ENCODE data around the gene SEC61A1.

SEC61A1 gene

DNA sequence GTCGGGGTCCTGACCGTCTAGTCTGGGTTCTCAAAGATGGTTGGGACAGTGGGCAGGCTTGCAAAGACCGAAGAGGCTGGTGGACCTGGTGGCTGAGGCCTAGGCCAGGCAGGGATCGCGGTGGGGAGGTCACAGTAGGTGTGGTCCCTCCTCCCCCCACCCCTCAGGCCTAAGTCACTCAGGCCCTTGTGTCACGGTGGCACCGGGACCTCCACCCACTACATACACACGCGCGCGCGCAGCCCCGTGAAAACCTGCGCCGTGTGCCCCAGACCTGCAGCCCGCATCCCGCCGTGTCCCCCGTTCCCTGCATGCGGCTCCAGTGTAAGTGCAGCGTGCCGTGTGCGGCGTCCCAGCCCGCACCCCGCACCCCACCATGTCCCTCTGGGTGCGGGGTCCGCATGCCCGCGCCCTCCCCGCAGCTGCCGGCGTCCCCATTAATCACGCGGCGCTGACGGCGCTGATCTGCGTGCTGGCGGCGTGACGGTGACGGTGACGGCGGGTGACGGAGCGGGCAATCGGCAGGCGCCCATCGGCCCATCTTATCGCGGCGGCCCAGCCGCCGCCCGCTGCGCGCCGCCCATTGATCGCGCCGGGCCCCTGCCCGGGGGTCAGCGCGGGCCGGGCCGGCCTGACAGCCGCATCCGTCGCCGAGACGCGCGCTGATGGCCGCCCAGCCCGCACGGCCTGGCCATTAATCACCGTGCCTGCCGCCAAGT is 24.4 kb downstream of the SEC61A1 start:
- peak overlapping the region; percentile 26 to 40 for H3K4me3 ChIP-seq (replicated peaks in 1 of 2; ENCODE audit: low read depth in 2 of 2, low read length in 2 of 2)
- TF ChIP-seq, protein P1, sequence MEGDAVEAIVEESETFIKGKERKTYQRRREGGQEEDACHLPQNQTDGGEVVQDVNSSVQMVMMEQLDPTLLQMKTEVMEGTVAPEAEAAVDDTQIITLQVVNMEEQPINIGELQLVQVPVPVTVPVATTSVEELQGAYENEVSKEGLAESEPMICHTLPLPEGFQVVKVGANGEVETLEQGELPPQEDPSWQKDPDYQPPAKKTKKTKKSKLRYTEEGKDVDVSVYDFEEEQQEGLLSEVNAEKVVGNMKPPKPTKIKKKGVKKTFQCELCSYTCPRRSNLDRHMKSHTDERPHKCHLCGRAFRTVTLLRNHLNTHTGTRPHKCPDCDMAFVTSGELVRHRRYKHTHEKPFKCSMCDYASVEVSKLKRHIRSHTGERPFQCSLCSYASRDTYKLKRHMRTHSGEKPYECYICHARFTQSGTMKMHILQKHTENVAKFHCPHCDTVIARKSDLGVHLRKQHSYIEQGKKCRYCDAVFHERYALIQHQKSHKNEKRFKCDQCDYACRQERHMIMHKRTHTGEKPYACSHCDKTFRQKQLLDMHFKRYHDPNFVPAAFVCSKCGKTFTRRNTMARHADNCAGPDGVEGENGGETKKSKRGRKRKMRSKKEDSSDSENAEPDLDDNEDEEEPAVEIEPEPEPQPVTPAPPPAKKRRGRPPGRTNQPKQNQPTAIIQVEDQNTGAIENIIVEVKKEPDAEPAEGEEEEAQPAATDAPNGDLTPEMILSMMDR (IDR thresholded peaks at IDR 0.05; ENCODE audit: low read depth, low read length) = no peak
- no peak for DNase-seq (ENCODE audit: low read depth in 2 of 2)

DNA sequence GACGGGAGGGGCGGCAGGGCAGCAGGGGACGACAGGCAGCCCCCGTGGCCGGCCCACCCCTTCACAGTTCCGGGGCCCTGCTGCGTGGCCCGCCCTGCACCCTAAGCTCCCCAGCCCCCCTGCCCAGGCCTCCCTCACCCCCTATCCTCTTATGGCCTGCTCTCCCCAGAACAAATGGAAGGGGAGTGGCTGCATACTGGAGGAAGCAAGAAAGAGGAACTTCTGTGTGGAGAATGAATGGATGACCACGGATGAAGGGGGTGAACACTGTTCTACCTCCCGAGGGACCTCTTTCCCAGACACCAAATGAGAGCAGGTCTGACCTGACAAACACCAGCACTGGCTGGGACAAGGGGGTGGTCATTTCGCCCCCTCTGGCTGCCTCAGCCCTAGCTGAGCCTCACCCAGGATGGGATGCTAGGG is 25.0 kb downstream of the SEC61A1 start:
- TF ChIP-seq, protein P1 (IDR thresholded peaks at IDR 0.05; ENCODE audit: low read depth, low read length) = no peak
- no peak overlapping the region for H3K4me3 ChIP-seq (replicated peaks in 1 of 2; ENCODE audit: low read depth in 2 of 2, low read length in 2 of 2)
- DNase-seq (ENCODE audit: low read depth in 2 of 2) = no peak

DNA sequence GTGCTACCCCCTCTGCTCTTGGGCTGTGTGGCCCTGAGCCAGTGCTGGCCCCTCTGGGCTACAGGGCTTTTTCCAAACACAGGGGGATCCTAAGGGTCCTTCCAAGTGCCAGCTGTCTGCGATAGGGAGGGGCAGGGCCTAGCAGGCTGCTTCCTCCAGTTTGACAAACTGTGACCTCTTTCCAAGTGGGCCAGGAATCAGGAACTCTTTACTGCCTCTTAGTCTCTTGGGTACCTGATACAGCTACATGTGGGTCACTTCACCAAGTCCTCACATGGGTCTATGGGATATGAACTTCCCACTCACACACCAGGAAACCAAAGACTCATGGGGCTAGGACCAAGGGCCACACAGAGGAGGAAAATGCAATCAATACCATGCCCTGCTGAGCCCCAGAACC is 25.4 kb downstream of the SEC61A1 start:
- TF ChIP-seq, protein P1 (IDR thresholded peaks at IDR 0.05; ENCODE audit: low read depth, low read length) = no peak
- DNase-seq (ENCODE audit: low read depth in 2 of 2) = no peak
- H3K4me3 ChIP-seq (replicated peaks in 1 of 2; ENCODE audit: low read depth in 2 of 2, low read length in 2 of 2) = no peak overlapping the region

DNA sequence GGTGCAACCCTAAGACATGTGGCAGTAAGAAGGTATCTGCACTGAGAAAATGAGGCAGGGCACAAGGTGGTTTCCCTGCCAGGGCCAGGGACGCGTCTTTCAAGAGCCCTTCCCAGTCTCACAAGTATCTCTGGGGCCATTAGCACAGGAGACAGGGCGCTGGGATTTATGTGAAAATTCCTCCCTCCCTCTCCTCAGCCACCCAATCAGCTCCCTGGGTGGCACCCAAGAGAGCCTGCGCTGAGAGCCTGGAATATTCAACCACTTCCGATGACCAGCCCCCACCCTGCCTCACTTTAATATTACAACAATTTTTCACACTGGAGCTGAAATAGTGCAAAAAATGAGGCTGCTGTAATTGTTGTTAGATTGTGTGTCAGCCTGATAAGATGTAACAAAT is 26.1 kb downstream of the SEC61A1 start:
- DNase-seq (ENCODE audit: low read depth in 2 of 2) = no peak
- TF ChIP-seq, protein P1 (IDR thresholded peaks at IDR 0.05; ENCODE audit: low read depth, low read length) = no peak
- no peak overlapping the region for H3K4me3 ChIP-seq (replicated peaks in 1 of 2; ENCODE audit: low read depth in 2 of 2, low read length in 2 of 2)

DNA sequence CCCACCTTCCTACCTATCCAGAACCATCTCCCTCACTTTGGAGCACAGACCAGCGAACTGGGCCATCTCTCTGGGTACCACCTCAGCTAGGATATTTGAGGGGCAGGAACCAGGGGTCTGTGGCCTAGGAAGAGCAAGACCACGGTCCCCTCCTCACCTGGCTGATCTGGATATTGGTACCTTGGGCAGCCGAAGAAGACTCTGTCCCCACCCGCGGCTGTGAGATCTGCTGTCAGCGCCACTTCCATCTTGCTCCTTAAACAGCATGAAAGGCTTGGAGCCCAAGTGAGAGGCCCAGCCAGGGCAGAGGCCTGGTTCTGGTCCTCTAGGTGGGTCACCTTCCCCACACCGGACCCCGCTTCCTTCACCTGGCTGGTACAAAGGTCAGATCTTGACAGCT is 26.6 kb downstream of the SEC61A1 start:
- no peak for DNase-seq (ENCODE audit: low read depth in 2 of 2)
- no peak overlapping the region for H3K4me3 ChIP-seq (replicated peaks in 1 of 2; ENCODE audit: low read depth in 2 of 2, low read length in 2 of 2)
- TF ChIP-seq, protein P1 (IDR thresholded peaks at IDR 0.05; ENCODE audit: low read depth, low read length) = no peak

DNA sequence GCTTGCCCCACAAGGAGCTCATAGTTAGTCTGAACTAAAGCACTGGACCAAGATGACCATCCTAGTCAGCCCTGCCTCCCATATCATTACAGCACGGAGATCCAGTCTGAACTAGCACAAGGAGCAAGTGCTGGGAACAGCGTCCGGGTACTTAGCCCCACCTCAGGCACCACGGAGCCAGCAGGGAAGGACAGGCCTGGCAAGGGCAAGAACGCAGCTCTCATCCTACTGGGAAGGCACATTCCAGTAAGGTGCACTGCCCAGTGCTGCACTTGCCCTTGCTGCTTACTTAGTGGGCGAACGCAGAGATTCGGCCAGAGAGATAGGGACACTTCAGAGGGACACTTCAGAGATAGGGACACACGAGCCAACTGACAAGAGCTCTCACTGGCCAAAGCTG is 27.6 kb downstream of the SEC61A1 start:
- no peak overlapping the region for H3K4me3 ChIP-seq (replicated peaks in 1 of 2; ENCODE audit: low read depth in 2 of 2, low read length in 2 of 2)
- DNase-seq (ENCODE audit: low read depth in 2 of 2) = no peak
- TF ChIP-seq, protein P1 (IDR thresholded peaks at IDR 0.05; ENCODE audit: low read depth, low read length) = no peak

Measured in cardiac fibroblast (primary cell).